ENCODE data around the gene TRAPPC3L.

Gene TRAPPC3L

DNA sequence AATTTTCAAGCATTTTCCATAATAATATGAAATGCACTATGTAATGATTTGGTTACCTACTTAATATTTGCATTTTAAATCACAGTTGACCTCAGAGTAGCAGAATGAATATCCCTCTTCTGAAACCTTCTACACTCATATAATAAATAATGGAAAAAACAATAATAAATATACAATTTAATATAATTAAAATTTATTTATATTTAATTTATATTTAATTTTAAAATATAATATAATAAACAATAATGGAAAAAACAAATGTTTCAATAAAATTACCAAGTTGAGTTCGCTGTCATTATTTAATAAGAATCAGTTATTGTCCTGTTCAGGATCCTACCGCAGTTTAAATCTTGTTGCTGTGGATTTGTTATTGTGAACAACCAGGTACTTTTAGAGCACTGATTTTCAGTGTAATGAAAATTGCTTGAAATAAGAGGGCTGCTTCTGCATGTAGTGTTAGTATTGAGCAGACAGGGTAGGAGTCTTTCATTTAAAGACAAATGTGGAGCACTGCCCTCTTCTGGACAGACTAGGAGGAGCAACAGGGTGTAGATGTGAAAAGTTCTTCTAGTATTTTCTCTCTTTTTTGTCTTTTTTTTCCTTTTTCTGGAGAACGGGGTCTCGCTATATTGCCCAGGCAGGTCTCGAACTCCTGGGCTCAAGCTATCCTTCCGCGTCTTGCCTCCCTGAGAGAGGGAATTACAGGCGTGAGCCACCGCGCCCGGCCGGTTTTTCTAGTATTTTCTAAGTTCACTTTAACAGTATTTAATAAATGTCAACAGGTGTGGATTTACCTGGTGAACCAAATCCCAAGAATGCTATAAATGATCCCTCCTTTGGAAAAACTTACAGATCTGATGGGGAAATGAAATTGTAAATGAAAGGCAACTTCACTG is 13.6 kb downstream of the TRAPPC3L start:
- Histone ChIP-seq H3K36me3 (ENCODE audit: control insufficient read depth in 4 of 4, insufficient read depth in 4 of 4, low read length in 3 of 4) (no peaks in the 10 kb centered on the region), H3K4me1 (ENCODE audit: control extremely low read depth in 1 of 4, control insufficient read depth in 4 of 4, insufficient read depth in 4 of 4, low read length in 3 of 4) (peaks cover 0 to 9% (median 2%) of the 10 kb centered on the region in 4 experiments), H3K27ac (ENCODE audit: insufficient read depth in 1 of 2, low read depth in 1 of 2, low read length in 2 of 2, poor library complexity in 1 of 2, severe bottlenecking in 2 of 2) (no peak overlapping the region), H3K4me3 (ENCODE audit: control insufficient read depth in 1 of 7, extremely low read depth in 1 of 7, insufficient read depth in 4 of 7, low read depth in 2 of 7, low read length in 6 of 7) (no peak overlapping the region), H3K27me3 (replicated peaks in 2 of 5; ENCODE audit: control insufficient read depth in 4 of 5, insufficient read depth in 5 of 5, low read length in 4 of 5) (no peaks in the 10 kb centered on the region), H3K9me3 (ENCODE audit: control extremely low read depth in 1 of 5, control insufficient read depth in 4 of 5, insufficient read depth in 2 of 5, low read depth in 1 of 5, low read length in 4 of 5) (no peaks in the 10 kb centered on the region)
- ChIA-PET CTCF (interaction anchor here (0.6 to 4.5 kb wide), 19 partner anchors 10 to 326 kb away, joined by 3 to 58 read pairs (median 4); no protein-coding TSS in a partner anchor), POLR2A (no interaction called here)
- WGBS (ENCODE audit: insufficient coverage) = 80% methylated on average over 2 of the region's 12 CpGs
- DNase-seq = peak; percentile 81 to 93 (median 91)

DNA sequence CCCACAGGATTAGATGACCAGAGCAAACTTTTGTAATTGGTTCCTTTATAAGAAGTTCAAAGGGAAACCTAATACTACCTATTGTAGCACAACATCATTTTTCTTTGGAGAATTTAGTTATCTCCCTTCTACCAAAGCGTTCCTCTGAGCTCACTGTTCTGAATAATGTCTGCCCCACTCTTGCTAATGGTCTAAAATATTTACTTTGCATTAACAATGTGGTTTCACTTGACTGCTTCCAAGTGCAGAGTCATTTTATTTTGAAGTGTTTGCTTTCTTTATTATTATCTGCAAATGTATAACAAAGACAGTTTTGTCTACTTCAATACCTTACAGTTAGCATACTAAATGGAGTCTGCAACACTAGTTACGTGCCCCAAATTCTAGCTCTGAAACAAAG is 15.0 kb downstream of the TRAPPC3L start:
- 100% methylated on average over 1 of the region's 2 CpGs for WGBS (ENCODE audit: insufficient coverage)

DNA sequence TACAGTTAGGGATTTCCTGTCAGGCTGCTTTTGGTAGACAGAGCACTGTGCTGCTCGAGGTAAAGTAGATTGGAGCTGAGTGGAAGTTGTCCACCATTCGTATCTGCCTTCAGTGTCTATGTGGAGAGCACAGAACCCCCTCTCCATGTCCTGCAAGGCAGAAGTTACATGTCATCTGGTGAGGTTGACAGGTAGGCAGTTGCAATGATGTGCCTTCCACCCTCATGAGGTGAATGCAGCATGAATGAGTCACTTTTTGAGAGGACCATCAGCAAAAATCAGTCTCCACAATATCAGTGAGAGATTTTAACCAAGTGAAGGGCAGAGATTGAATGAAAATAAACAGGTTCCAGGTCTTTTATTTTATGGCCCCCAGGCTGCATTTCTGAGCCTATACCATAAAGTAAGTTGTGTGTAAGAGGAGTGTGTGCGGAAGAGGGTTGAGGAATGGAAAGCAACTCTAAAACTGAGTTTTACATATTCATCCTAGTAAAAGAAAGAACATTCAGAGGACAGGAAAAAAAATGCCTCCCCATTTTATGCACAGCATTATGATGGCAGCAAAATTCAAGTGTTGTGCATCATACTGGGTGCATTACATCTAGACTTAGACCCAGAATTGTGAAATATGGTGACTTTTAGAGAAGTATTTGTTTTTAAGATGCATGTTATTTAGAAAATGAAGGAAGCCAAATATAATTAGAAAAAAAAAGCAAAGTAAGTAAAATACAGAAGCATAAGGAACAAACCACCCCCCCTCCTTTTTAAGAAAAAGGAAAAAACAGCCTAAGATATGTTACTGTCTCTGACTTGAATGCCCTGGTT is 15.8 kb downstream of the TRAPPC3L start:
- H3K27me3 ChIP-seq (replicated peaks in 2 of 5; ENCODE audit: control insufficient read depth in 4 of 5, insufficient read depth in 5 of 5, low read length in 4 of 5) = no peaks in the 10 kb centered on the region
- CTCF ChIA-PET = interaction anchor here (0.8 to 1.5 kb wide), 5 partner anchors 12 to 242 kb away, joined by 3 to 9 read pairs (median 4); no protein-coding TSS in a partner anchor
- H3K36me3 ChIP-seq (ENCODE audit: control insufficient read depth in 4 of 4, insufficient read depth in 4 of 4, low read length in 3 of 4) = no peaks in the 10 kb centered on the region
- no CpG with 5 or more reads among the region's 3 CpGs for WGBS (ENCODE audit: insufficient coverage)
- peak in 2 of 3 donors; percentile 7 to 31 for DNase-seq
- no peak overlapping the region for H3K27ac ChIP-seq (ENCODE audit: insufficient read depth in 1 of 2, low read depth in 1 of 2, low read length in 2 of 2, poor library complexity in 1 of 2, severe bottlenecking in 2 of 2)
- POLR2A ChIA-PET = no interaction called here
- no peaks in the 10 kb centered on the region for H3K9me3 ChIP-seq (ENCODE audit: control extremely low read depth in 1 of 5, control insufficient read depth in 4 of 5, insufficient read depth in 2 of 5, low read depth in 1 of 5, low read length in 4 of 5)
- peaks cover 0 to 9% (median 2%) of the 10 kb centered on the region in 4 experiments for H3K4me1 ChIP-seq (ENCODE audit: control extremely low read depth in 1 of 4, control insufficient read depth in 4 of 4, insufficient read depth in 4 of 4, low read length in 3 of 4)
- H3K4me3 ChIP-seq (ENCODE audit: control insufficient read depth in 1 of 7, extremely low read depth in 1 of 7, insufficient read depth in 4 of 7, low read depth in 2 of 7, low read length in 6 of 7) = no peak overlapping the region

More for the DNA sequence above, 15.0 kb downstream of the TRAPPC3L start:
- Histone ChIP-seq H3K27ac (ENCODE audit: insufficient read depth in 1 of 2, low read depth in 1 of 2, low read length in 2 of 2, poor library complexity in 1 of 2, severe bottlenecking in 2 of 2) (no peak overlapping the region), H3K4me3 (ENCODE audit: control insufficient read depth in 1 of 7, extremely low read depth in 1 of 7, insufficient read depth in 4 of 7, low read depth in 2 of 7, low read length in 6 of 7) (no peak overlapping the region), H3K36me3 (ENCODE audit: control insufficient read depth in 4 of 4, insufficient read depth in 4 of 4, low read length in 3 of 4) (no peaks in the 10 kb centered on the region), H3K9me3 (ENCODE audit: control extremely low read depth in 1 of 5, control insufficient read depth in 4 of 5, insufficient read depth in 2 of 5, low read depth in 1 of 5, low read length in 4 of 5) (no peaks in the 10 kb centered on the region), H3K27me3 (replicated peaks in 2 of 5; ENCODE audit: control insufficient read depth in 4 of 5, insufficient read depth in 5 of 5, low read length in 4 of 5) (no peaks in the 10 kb centered on the region), H3K4me1 (ENCODE audit: control extremely low read depth in 1 of 4, control insufficient read depth in 4 of 4, insufficient read depth in 4 of 4, low read length in 3 of 4) (peaks cover 0 to 9% (median 2%) of the 10 kb centered on the region in 4 experiments)
- ChIA-PET CTCF (interaction anchor here (0.8 to 1.5 kb wide), 4 partner anchors 17 to 242 kb away, joined by 4 to 9 read pairs (median 4); no protein-coding TSS in a partner anchor), POLR2A (interaction anchor here (0.6 kb wide), 1 partner anchor 85 kb away, joined by 3 read pairs; no protein-coding TSS in a partner anchor)
- DNase-seq = no peak

DNA sequence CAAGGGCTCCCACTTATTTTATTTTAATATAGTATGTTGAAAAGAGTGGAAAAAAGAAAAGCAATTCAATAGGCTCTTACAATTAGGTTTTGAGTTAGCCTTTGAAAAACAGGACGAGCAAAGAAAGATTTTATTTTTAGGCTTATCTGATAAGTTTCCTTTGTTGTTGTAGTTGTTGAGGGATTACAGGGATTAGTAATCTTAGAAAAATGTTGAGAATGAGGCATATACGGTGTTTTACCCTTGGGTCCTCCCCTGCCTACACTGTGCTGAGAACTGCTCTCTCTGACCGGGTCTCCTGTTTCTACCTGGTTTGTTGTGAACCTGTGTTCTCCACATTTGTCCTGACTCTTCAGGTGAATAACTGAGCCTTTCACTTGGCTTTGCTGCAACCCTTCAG is 16.7 kb downstream of the TRAPPC3L start:
- Histone ChIP-seq H3K4me1 (ENCODE audit: control extremely low read depth in 1 of 4, control insufficient read depth in 4 of 4, insufficient read depth in 4 of 4, low read length in 3 of 4) (peaks cover 0 to 9% (median 2%) of the 10 kb centered on the region in 4 experiments), H3K27ac (ENCODE audit: insufficient read depth in 1 of 2, low read depth in 1 of 2, low read length in 2 of 2, poor library complexity in 1 of 2, severe bottlenecking in 2 of 2) (no peak overlapping the region), H3K36me3 (ENCODE audit: control insufficient read depth in 4 of 4, insufficient read depth in 4 of 4, low read length in 3 of 4) (no peaks in the 10 kb centered on the region), H3K4me3 (ENCODE audit: control insufficient read depth in 1 of 7, extremely low read depth in 1 of 7, insufficient read depth in 4 of 7, low read depth in 2 of 7, low read length in 6 of 7) (no peak overlapping the region), H3K27me3 (replicated peaks in 2 of 5; ENCODE audit: control insufficient read depth in 4 of 5, insufficient read depth in 5 of 5, low read length in 4 of 5) (no peaks in the 10 kb centered on the region), H3K9me3 (ENCODE audit: control extremely low read depth in 1 of 5, control insufficient read depth in 4 of 5, insufficient read depth in 2 of 5, low read depth in 1 of 5, low read length in 4 of 5) (no peaks in the 10 kb centered on the region)
- 91% methylated on average over 3 of the region's 3 CpGs for WGBS (ENCODE audit: insufficient coverage)
- CTCF ChIA-PET = interaction anchor here (0.8 to 1.2 kb wide), 3 partner anchors 13 to 239 kb away, joined by 3 to 4 read pairs (median 3); no protein-coding TSS in a partner anchor
- DNase-seq = no peak
- POLR2A ChIA-PET = no interaction called here

DNA sequence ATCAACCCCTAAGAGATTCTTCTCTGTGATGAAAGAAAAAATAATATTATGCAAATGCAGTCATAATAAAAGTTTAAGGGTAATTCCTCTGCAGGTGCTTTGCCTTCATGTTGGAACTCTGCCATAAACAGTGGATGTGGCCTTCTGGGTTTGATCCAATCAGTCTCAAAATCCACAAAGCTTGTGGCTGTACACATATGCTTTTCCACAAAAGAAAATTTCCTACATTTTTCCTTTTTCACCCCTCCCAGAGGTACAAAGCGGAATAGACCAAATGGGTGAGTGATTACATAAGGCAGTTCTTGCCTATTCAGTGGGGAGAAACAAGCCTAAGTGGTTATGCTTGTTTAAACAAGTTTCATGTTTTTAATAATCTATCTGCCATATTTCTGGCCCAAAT is 17.4 kb downstream of the TRAPPC3L start:
- Histone ChIP-seq H3K27me3 (replicated peaks in 2 of 5; ENCODE audit: control insufficient read depth in 4 of 5, insufficient read depth in 5 of 5, low read length in 4 of 5) (no peaks in the 10 kb centered on the region), H3K9me3 (ENCODE audit: control extremely low read depth in 1 of 5, control insufficient read depth in 4 of 5, insufficient read depth in 2 of 5, low read depth in 1 of 5, low read length in 4 of 5) (no peaks in the 10 kb centered on the region), H3K4me3 (ENCODE audit: control insufficient read depth in 1 of 7, extremely low read depth in 1 of 7, insufficient read depth in 4 of 7, low read depth in 2 of 7, low read length in 6 of 7) (no peak overlapping the region), H3K27ac (ENCODE audit: insufficient read depth in 1 of 2, low read depth in 1 of 2, low read length in 2 of 2, poor library complexity in 1 of 2, severe bottlenecking in 2 of 2) (no peak overlapping the region), H3K4me1 (ENCODE audit: control extremely low read depth in 1 of 4, control insufficient read depth in 4 of 4, insufficient read depth in 4 of 4, low read length in 3 of 4) (peaks cover 0 to 9% (median 2%) of the 10 kb centered on the region in 4 experiments), H3K36me3 (ENCODE audit: control insufficient read depth in 4 of 4, insufficient read depth in 4 of 4, low read length in 3 of 4) (no peaks in the 10 kb centered on the region)
- ChIA-PET CTCF (no interaction called here), POLR2A (no interaction called here)
- no peak for DNase-seq
- no CpG with 5 or more reads among the region's 1 CpG for WGBS (ENCODE audit: insufficient coverage)

DNA sequence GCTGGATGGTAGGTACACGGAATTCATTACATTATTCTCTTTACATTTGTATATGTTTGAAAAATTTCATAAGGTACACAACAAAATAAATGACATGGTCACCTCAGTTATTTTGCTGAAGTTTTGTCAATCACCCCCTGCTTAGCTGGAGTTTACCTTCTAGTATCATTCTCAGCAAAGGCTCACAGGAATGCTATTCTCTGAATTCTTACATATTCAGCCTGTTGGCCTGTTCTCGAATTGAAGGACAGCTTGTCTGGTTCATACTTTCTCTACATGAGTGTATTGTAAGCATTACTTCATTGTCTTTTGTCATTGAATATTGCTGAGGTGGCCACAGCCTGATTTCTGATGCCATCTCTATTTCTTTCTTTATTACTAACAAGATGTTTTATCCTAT is 21.2 kb downstream of the TRAPPC3L start:
- Histone ChIP-seq H3K9me3 (ENCODE audit: control extremely low read depth in 1 of 5, control insufficient read depth in 4 of 5, insufficient read depth in 2 of 5, low read depth in 1 of 5, low read length in 4 of 5) (no peaks in the 10 kb centered on the region), H3K27ac (ENCODE audit: insufficient read depth in 1 of 2, low read depth in 1 of 2, low read length in 2 of 2, poor library complexity in 1 of 2, severe bottlenecking in 2 of 2) (no peak overlapping the region), H3K4me1 (ENCODE audit: control extremely low read depth in 1 of 4, control insufficient read depth in 4 of 4, insufficient read depth in 4 of 4, low read length in 3 of 4) (peaks cover 0 to under 1% (median under 1%) of the 10 kb centered on the region in 4 experiments), H3K27me3 (replicated peaks in 2 of 5; ENCODE audit: control insufficient read depth in 4 of 5, insufficient read depth in 5 of 5, low read length in 4 of 5) (no peaks in the 10 kb centered on the region), H3K4me3 (ENCODE audit: control insufficient read depth in 1 of 7, extremely low read depth in 1 of 7, insufficient read depth in 4 of 7, low read depth in 2 of 7, low read length in 6 of 7) (no peak overlapping the region), H3K36me3 (ENCODE audit: control insufficient read depth in 4 of 4, insufficient read depth in 4 of 4, low read length in 3 of 4) (no peaks in the 10 kb centered on the region)
- no peak for DNase-seq
- CTCF ChIA-PET = interaction anchor here (0.8 kb wide), 2 partner anchors 9 to 78 kb away, joined by 3 to 4 read pairs; no protein-coding TSS in a partner anchor
- 100% methylated on average over 1 of the region's 2 CpGs for WGBS (ENCODE audit: insufficient coverage)
- POLR2A ChIA-PET = interaction anchor here (0.6 kb wide), 1 partner anchor 246 kb away, joined by 3 read pairs; no protein-coding TSS in a partner anchor
